HepG2 (cell line): Measurements from ENCODE around the gene HEMK1. TPM values are rescaled to one million over a fixed set of nuclear protein-coding genes. Genes with fewer than 3 reads are reported as not detected.

ENCODE experiments used
- BCL6 ChIP-seq: IDR thresholded peaks from 2 replicates; pipeline ENCODE4 v1.6.1; 2016; ENCODE audit warnings: missing genetic modification reagents, missing compliant biosample characterization
- CHD2 ChIP-seq: IDR thresholded peaks from 2 replicates; pipeline ENCODE4 v1.6.1; 2011; ENCODE audit warnings: low read depth, low read length, improper control_type of control experiment
- ESRRA ChIP-seq: sonication (generic); formaldehyde crosslinking; IDR thresholded peaks from 2 replicates; pipeline ENCODE4 v1.5.1; 2020; ENCODE audit warnings: mild to moderate bottlenecking, low read depth, missing genetic modification reagents
- ETS1 ChIP-seq: sonication (generic); formaldehyde crosslinking; IDR thresholded peaks from 2 replicates; pipeline ENCODE4 v1.4.0; 2020; ENCODE audit warnings: missing genetic modification reagents
- FOXK2 ChIP-seq: fragments of 450-650 bp; IDR thresholded peaks from 2 replicates; pipeline ENCODE4 v1.6.1; 2016
- HNF4A ChIP-seq: sonication (generic); formaldehyde crosslinking; IDR thresholded peaks from 2 replicates; pipeline ENCODE4 v1.4.0; 2020; ENCODE audit warnings: missing genetic modification reagents
- HOMEZ ChIP-seq: IDR thresholded peaks from 2 replicates; pipeline ENCODE4 v1.6.1; 2016; ENCODE audit warnings: low read depth
- ISL2 ChIP-seq: sonication (generic); formaldehyde crosslinking; IDR thresholded peaks from 2 replicates; pipeline ENCODE4 v1.5.0; 2020; ENCODE audit warnings: missing genetic modification reagents
- KLF16 ChIP-seq, 2 experiments: sonication (generic) in 1 of 2; formaldehyde crosslinking in 1 of 2; IDR thresholded peaks; 2 replicates each; pipeline versions ENCODE4 v1.6.1 to v1.8.0; 2016 to 2023; ENCODE audit warnings: missing genetic modification reagents in 2 of 2, missing compliant biosample characterization in 1 of 2
- MIER2 ChIP-seq: IDR thresholded peaks from 2 replicates; pipeline ENCODE4 v1.6.1; 2016; ENCODE audit warnings: missing biosample characterization, missing genetic modification reagents
- NR2F6 ChIP-seq, 2 experiments: IDR thresholded peaks; 2 replicates each; pipeline ENCODE4 v1.6.1; 2016; ENCODE audit warnings: antibody characterized with exemption in 1 of 2, mild to moderate bottlenecking in 1 of 2
- PAXIP1 ChIP-seq: sonication (generic); formaldehyde crosslinking; conservative IDR thresholded peaks from 2 replicates; pipeline ENCODE4 v1.4.0; 2020; ENCODE audit warnings: mild to moderate bottlenecking, missing genetic modification reagents, moderate library complexity
- PBX2 ChIP-seq: IDR thresholded peaks from 2 replicates; pipeline ENCODE4 v1.6.1; 2016; ENCODE audit warnings: control low read depth
- PHF5A ChIP-seq: IDR thresholded peaks from one replicate; pipeline ENCODE4 v1.6.1; 2018; ENCODE audit warnings: low read depth, missing genetic modification reagents; ENCODE audit not compliant: unreplicated experiment
- SIX1 ChIP-seq: sonication (generic); formaldehyde crosslinking; IDR thresholded peaks from 2 replicates; pipeline ENCODE4 v1.4.0; 2020; ENCODE audit warnings: missing genetic modification reagents, borderline replicate concordance
- YEATS4 ChIP-seq: sonication (generic); formaldehyde crosslinking; IDR thresholded peaks from 2 replicates; pipeline ENCODE4 v1.4.0; 2020; ENCODE audit warnings: missing genetic modification reagents, borderline replicate concordance
- ZBTB3 ChIP-seq: sonication (generic); formaldehyde crosslinking; IDR thresholded peaks from 2 replicates; pipeline ENCODE4 v1.4.0; 2020; ENCODE audit warnings: low read depth, mild to moderate bottlenecking, moderate library complexity, missing genetic modification reagents, borderline replicate concordance
- ZBTB7B ChIP-seq: sonication (generic); formaldehyde crosslinking; IDR thresholded peaks from 2 replicates; pipeline ENCODE4 v1.4.0; 2020; ENCODE audit warnings: missing genetic modification reagents
- ZNF180 ChIP-seq: sonication (generic); formaldehyde crosslinking; IDR thresholded peaks from 2 replicates; pipeline ENCODE4 v1.4.0; 2020; ENCODE audit warnings: low read depth, missing genetic modification reagents, borderline replicate concordance
- ZNF737 ChIP-seq: sonication (generic); formaldehyde crosslinking; IDR thresholded peaks from 2 replicates; pipeline ENCODE4 v1.5.0; 2020; ENCODE audit warnings: missing genetic modification reagents, mild to moderate bottlenecking, borderline replicate concordance
- polyA plus RNA-seq, 8 experiments: library from polyadenylated mRNA; depleted of rRNA in 3 of 8; stranded (reverse) in 7 of 8; unstranded in 1 of 8; fragments of >200 nt; fragmentation: Illumina TruSeq in 4 of 8; extraction: Trizol in 4 of 8; gene quantifications; 2 replicates each; pipeline versions ENCODE4 v1.2.1 to v1.2.3, GENCODE V29; 2011 to 2016; ENCODE audit warnings: low read depth in 4 of 8, missing spikeins in 1 of 8, mixed read lengths in 1 of 8; ENCODE audit not compliant: insufficient read depth in 1 of 8
- total RNA-seq, 5 experiments: library from RNA; depleted of rRNA; stranded (reverse); fragments of >200 nt; fragmentation: Illumina TruSeq; extraction: Trizol; gene quantifications; 2 replicates each; pipeline ENCODE4 v1.2.3, GENCODE V29; 2016; ENCODE audit warnings: low read depth in 1 of 5

HEMK1 gene
- total and polyA plus RNA-seq, 2 of the 13 experiments (the other 11 are each of a cell fraction or from before 2014, with no cell fraction given): 9.8 to 12.6 TPM

GRCh38 chr3:50588759-50589433 is 19.6 kb downstream of the HEMK1 start (continued):
- peak; percentile 56 for TF ChIP-seq PHF5A (CRISPR knock-in tag)
- TF ChIP-seq SIX1: peak; percentile 57
- TF ChIP-seq ZNF737 (CRISPR knock-in tag): peak; percentile 11; the same call in 1 of the 2 replicates
- peak; percentile 52; the same call in 1 of the 2 replicates for TF ChIP-seq FOXK2
- TF ChIP-seq ZNF180 (CRISPR knock-in tag): no peak
- peak in 1 of 2 experiments; percentile 27; a peak in 1 of 4 replicates for TF ChIP-seq KLF16 (CRISPR knock-in tag; IDR thresholded peaks at IDR 0.05)
- peak; percentile 55; the same call in 1 of the 2 replicates for TF ChIP-seq HOMEZ (CRISPR knock-in tag)
- no peak; the same call in 1 of the 2 replicates for TF ChIP-seq NR2F6 (IDR thresholded peaks at IDR 0.05)
- peak; percentile 25; the same call in 1 of the 2 replicates for TF ChIP-seq NR2F6 (CRISPR knock-in tag; IDR thresholded peaks at IDR 0.05)
- no peak for TF ChIP-seq ZBTB3 (CRISPR knock-in tag)
- peak; percentile 98 for TF ChIP-seq PAXIP1 (CRISPR knock-in tag)
- TF ChIP-seq ZBTB7B (CRISPR knock-in tag): peak; percentile 100
- TF ChIP-seq BCL6 (CRISPR knock-in tag): peak; percentile 91
- no peak for TF ChIP-seq ETS1 (CRISPR knock-in tag)
- TF ChIP-seq PBX2 (CRISPR knock-in tag): peak; percentile 93
- TF ChIP-seq CHD2: peak; percentile 62; the same call in 1 of the 2 replicates
- TF ChIP-seq ESRRA (CRISPR knock-in tag): peak; percentile 38; the same call in 1 of the 2 replicates
- TF ChIP-seq MIER2 (CRISPR knock-in tag): no peak
- TF ChIP-seq YEATS4: 0 out of 2 replicates have a peak, but pooled peaks have one; percentile 10
- peak; percentile 94 for TF ChIP-seq HNF4A
- peak; percentile 58; the same call in 1 of the 2 replicates for TF ChIP-seq ISL2 (CRISPR knock-in tag)
